HepG2 (cell line): ENCODE results near the gene PTGES. TPM values are rescaled to one million over a fixed set of nuclear protein-coding genes. Genes with fewer than 3 reads are reported as not detected.
"Not testable (repeated sequence)": the region's sequence is repeated elsewhere in the genome, so short reads cannot be mapped to it uniquely, and the experiment has no call there.

Source experiments
- ATAC-seq: fragments of 200-7000 bp; cut with Tn5 transposase; 3 replicates; pipeline ENCODE4 v1.9.1; 2020; ENCODE audit warnings: mild to moderate bottlenecking, moderate library complexity
- BruUV-seq: library from RNA; stranded (reverse); fragments of 400-500 nt; replicated peaks from 2 replicates; lab custom pipeline; 2021; lab: Mats Ljungman, UMichigan
- CTCF ChIA-PET: fragments of 300-600 bp; formaldehyde crosslinking; extraction: SDS; loops from one replicate; lab custom pipeline; 2021; ENCODE audit warnings: low total read pairs, inconsistent platforms, low intra/inter-chr PET ratio; lab: Yijun Ruan, JAX
- POLR2A ChIA-PET: fragments of 350-600 bp; sonication (Branson Sonifier 250); formaldehyde crosslinking; loops from one replicate; lab custom pipeline; 2020; ENCODE audit warnings: antibody characterized with exemption, inconsistent platforms; lab: Yijun Ruan, JAX
- DNase-seq: peaks from one replicate; pipeline ENCODE4 v3.0.0-alpha.2; 2015; ENCODE audit warnings: low spot score
- FAIRE-seq: peaks from 3 replicates; lab custom pipeline; 2011; peaks lifted over from hg19 to GRCh38; lab: Jason Lieb, UNC
- H2AFZ ChIP-seq: one replicate; pipeline ENCODE4 v1.6.1; 2011; ENCODE audit warnings: low read length, inconsistent platforms
- H3K27ac ChIP-seq: fragments of 300-600 bp; 3 replicates; pipeline ENCODE4 v1.8.0; 2011; ENCODE audit warnings: mixed run types, mild to moderate bottlenecking, mixed read lengths, low read length, inconsistent platforms; ENCODE audit not compliant: insufficient read depth; ENCODE audit errors: extremely low read length
- H3K27me3 ChIP-seq, 2 experiments: fragments of 200-600 bp in 1 of 2; 2 replicates in 1 of 2; 3 replicates in 1 of 2; pipeline versions ENCODE4 v1.6.0 to v1.8.0; 2011; ENCODE audit warnings: low read length in 2 of 2, mild to moderate bottlenecking in 2 of 2, moderate library complexity in 2 of 2, inconsistent platforms in 1 of 2; ENCODE audit not compliant: insufficient read depth in 2 of 2, control insufficient read depth in 1 of 2
- H3K36me3 ChIP-seq, 2 experiments: fragments of 200-600 bp in 1 of 2; replicated peaks in 1 of 2; 2 replicates in 1 of 2; 3 replicates in 1 of 2; pipeline versions ENCODE4 v1.5.1 to v1.8.0; 2011; ENCODE audit warnings: low read length in 2 of 2, inconsistent platforms in 1 of 2; ENCODE audit not compliant: insufficient read depth in 2 of 2, control insufficient read depth in 1 of 2
- H3K4me1 ChIP-seq: 2 replicates; pipeline ENCODE4 v1.5.1; 2012; ENCODE audit warnings: low read length, inconsistent platforms; ENCODE audit not compliant: insufficient read depth
- H3K4me2 ChIP-seq: 2 replicates; pipeline ENCODE4 v1.6.0; 2011; ENCODE audit warnings: low read depth, low read length, inconsistent platforms
- H3K4me3 ChIP-seq, 3 experiments: fragments of 200-600 bp in 1 of 3; sonication (generic), shearing (Covaris generic) in 1 of 3; replicated peaks in 1 of 3; 2 replicates each; pipeline ENCODE4 v1.5.1; 2011 to 2016; ENCODE audit warnings: low read length in 3 of 3, inconsistent platforms in 2 of 3, low read depth in 2 of 3, mild to moderate bottlenecking in 2 of 3, control low read depth in 1 of 3, mixed read lengths in 1 of 3; ENCODE audit not compliant: insufficient read depth in 1 of 3
- H3K79me2 ChIP-seq: one replicate; pipeline ENCODE4 v1.6.1; 2011; ENCODE audit warnings: low read length, inconsistent platforms; ENCODE audit not compliant: insufficient read depth
- H3K9ac ChIP-seq: 2 replicates; pipeline ENCODE4 v1.6.0; 2011; ENCODE audit warnings: mild to moderate bottlenecking, low read depth, low read length, inconsistent platforms; ENCODE audit not compliant: insufficient read depth
- H3K9me3 ChIP-seq: 2 replicates; pipeline ENCODE4 v1.5.1; 2012; ENCODE audit warnings: mild to moderate bottlenecking, low read length
- H4K20me1 ChIP-seq: 2 replicates; pipeline ENCODE4 v1.6.0; 2011; ENCODE audit warnings: inconsistent platforms, mild to moderate bottlenecking, low read length, moderate library complexity; ENCODE audit not compliant: insufficient read depth
- HNF1B ChIP-seq: sonication (generic); formaldehyde crosslinking; IDR thresholded peaks from 2 replicates; pipeline ENCODE4 v1.5.1; 2020; ENCODE audit warnings: mild to moderate bottlenecking, moderate library complexity, missing genetic modification reagents
- NFAT5 ChIP-seq: sonication (generic); formaldehyde crosslinking; IDR thresholded peaks from 2 replicates; pipeline ENCODE4 v1.4.0; 2020; ENCODE audit warnings: missing genetic modification reagents
- ZNF501 ChIP-seq: sonication (generic); formaldehyde crosslinking; IDR thresholded peaks from 2 replicates; pipeline ENCODE4 v1.5.1; 2020; ENCODE audit warnings: mild to moderate bottlenecking, moderate library complexity, missing genetic modification reagents
- ZNF687 ChIP-seq: sonication (generic); formaldehyde crosslinking; IDR thresholded peaks from 2 replicates; pipeline ENCODE4 v1.5.1; 2020; ENCODE audit warnings: mild to moderate bottlenecking, missing genetic modification reagents, moderate library complexity
- WGBS: methylation state at CpG from one replicate; pipeline ENCODE4 v1.1.6; 2017; ENCODE audit warnings: low lambda C conversion rate; 5-methylcytosine and 5-hydroxymethylcytosine counted together
- in situ Hi-C: cut with HindIII; loops from 2 replicates; pipeline ENCODE4 v1.10.0; 2017; ENCODE audit warnings: low pct_unique_long_range_greater_than_20kb; ENCODE audit not compliant: extremely low pct_ligation_motif_present
- intact Hi-C: fragments of 100-400 bp; cut with micrococcal nuclease; formaldehyde crosslinking; loops from one replicate; pipeline ENCODE4 v1.10.0; 2022; ENCODE audit not compliant: unreplicated experiment
- polyA plus RNA-seq, 8 experiments: library from polyadenylated mRNA; depleted of rRNA in 3 of 8; stranded (reverse) in 7 of 8; unstranded in 1 of 8; fragments of >200 nt; fragmentation: Illumina TruSeq in 4 of 8; extraction: Trizol in 4 of 8; gene quantifications; 2 replicates each; pipeline versions ENCODE4 v1.2.1 to v1.2.3, GENCODE V29; 2011 to 2016; ENCODE audit warnings: low read depth in 4 of 8, missing spikeins in 1 of 8, mixed read lengths in 1 of 8; ENCODE audit not compliant: insufficient read depth in 1 of 8
- total RNA-seq, 5 experiments: library from RNA; depleted of rRNA; stranded (reverse); fragments of >200 nt; fragmentation: Illumina TruSeq; extraction: Trizol; gene quantifications; 2 replicates each; pipeline ENCODE4 v1.2.3, GENCODE V29; 2016; ENCODE audit warnings: low read depth in 1 of 5

The PTGES gene
- total and polyA plus RNA-seq, 2 of the 13 experiments (the other 11 are each of a cell fraction or from before 2014, with no cell fraction given) = 0.07 TPM; not detected in 1

- TF ChIP-seq ZNF687 (CRISPR knock-in tag) = peak; percentile 26; the same call in 1 of the 2 replicates
- 0 out of 2 replicates have a peak, but pooled peaks have one; percentile 55 for TF ChIP-seq HNF1B (CRISPR knock-in tag)
- no peak for TF ChIP-seq NFAT5
- 0 out of 2 replicates have a peak, but pooled peaks have one; percentile 30 for TF ChIP-seq ZNF501 (CRISPR knock-in tag)
Measured at GRCh38 chr9:129761293-129761900, 8.6 kb upstream of the PTGES start (continued).

- H3K9ac ChIP-seq, POLR2A ChIA-PET, H2AFZ ChIP-seq, CTCF ChIA-PET, H3K9me3 ChIP-seq, H4K20me1 ChIP-seq, DNase-seq, H3K4me3 ChIP-seq, H3K79me2 ChIP-seq, ATAC-seq, FAIRE-seq, BruUV-seq, H3K4me2 ChIP-seq, in situ Hi-C loops, H3K27ac ChIP-seq, H3K36me3 ChIP-seq: not testable (repeated sequence)
- WGBS = 53% methylated on average over 7 of the region's 7 CpGs
- H3K27me3 ChIP-seq = peaks cover 4 to 19% of the 10 kb centered on the region in 2 experiments; a peak in 4 of 5 replicates
- H3K4me1 ChIP-seq = peaks cover 26% of the 10 kb centered on the region
- intact Hi-C loops = loop anchor here (1.0 kb wide), 1 partner anchor 17 kb away; no protein-coding TSS in a partner anchor
Measured at GRCh38 chr9:129760784-129761183, 7.9 kb upstream of the PTGES start.
